ENCODE data around the gene PPP1R12B. TPM values are rescaled to one million over a fixed set of nuclear protein-coding genes. Genes with fewer than 3 reads are reported as not detected.

The PPP1R12B gene
- total RNA-seq, 1 experiment from 2014 or later = 17.0 TPM

- POLR2A ChIA-PET (ENCODE audit: low non-redundant PET) = interaction anchor here (0.6 kb wide), 1 partner anchor 13 kb away, joined by 3 read pairs; no protein-coding TSS in a partner anchor
- no peak for DNase-seq (ENCODE audit: low spot score)
- no TSS peak for BruUV-seq (replicated peaks)
- CTCF ChIA-PET = interaction anchor here (0.7 kb wide), 1 partner anchor 7 kb away, joined by 3 read pairs; no protein-coding TSS in a partner anchor
- no peak overlapping the region for H3K27ac ChIP-seq (ENCODE audit: low read depth, low read length, poor library complexity, severe bottlenecking)
- H3K36me3 ChIP-seq (ENCODE audit: insufficient read depth, low read length, poor library complexity, severe bottlenecking) = no peaks in the 10 kb centered on the region
- intact Hi-C loops (cut with micrococcal nuclease; ENCODE audit: unreplicated experiment) = no loop called here
- no peaks in the 10 kb centered on the region for H3K27me3 ChIP-seq (replicated peaks; ENCODE audit: insufficient read depth, low read depth, low read length, poor library complexity)
- H3K4me3 ChIP-seq (ENCODE audit: low read depth, low read length, poor library complexity, severe bottlenecking) = no peak overlapping the region
- no peaks in the 10 kb centered on the region for H3K9me3 ChIP-seq (ENCODE audit: low read depth, low read length, poor library complexity, severe bottlenecking)
- TF ChIP-seq EZH2 (IDR thresholded peaks at IDR 0.05; ENCODE audit: borderline replicate concordance, low read depth, low read length, poor library complexity, severe bottlenecking) = no peak
- no peak for TF ChIP-seq CTCF (conservative IDR thresholded peaks at IDR 0.05; ENCODE audit: low read depth, low read length)
- H3K4me1 ChIP-seq (ENCODE audit: insufficient read depth, low read length, poor library complexity, severe bottlenecking) = peaks cover 11% of the 10 kb centered on the region
Measured at GRCh38 chr1:202590975-202591411, 242.5 kb downstream of the PPP1R12B start.

- H3K27ac ChIP-seq (ENCODE audit: low read depth, low read length, poor library complexity, severe bottlenecking) = no peak overlapping the region
- no TSS peak for BruUV-seq (replicated peaks)
- no peak for DNase-seq (ENCODE audit: low spot score)
- H3K36me3 ChIP-seq (ENCODE audit: insufficient read depth, low read length, poor library complexity, severe bottlenecking) = no peaks in the 10 kb centered on the region
- CTCF ChIA-PET = no interaction called here
- no peak overlapping the region for H3K4me3 ChIP-seq (ENCODE audit: low read depth, low read length, poor library complexity, severe bottlenecking)
- H3K27me3 ChIP-seq (replicated peaks; ENCODE audit: insufficient read depth, low read depth, low read length, poor library complexity) = no peaks in the 10 kb centered on the region
- no peaks in the 10 kb centered on the region for H3K9me3 ChIP-seq (ENCODE audit: low read depth, low read length, poor library complexity, severe bottlenecking)
- peaks cover 6% of the 10 kb centered on the region for H3K4me1 ChIP-seq (ENCODE audit: insufficient read depth, low read length, poor library complexity, severe bottlenecking)
- TF ChIP-seq EZH2 (IDR thresholded peaks at IDR 0.05; ENCODE audit: borderline replicate concordance, low read depth, low read length, poor library complexity, severe bottlenecking) = no peak
- TF ChIP-seq CTCF (conservative IDR thresholded peaks at IDR 0.05; ENCODE audit: low read depth, low read length) = no peak
- intact Hi-C loops (cut with micrococcal nuclease; ENCODE audit: unreplicated experiment) = no loop called here
- POLR2A ChIA-PET (ENCODE audit: low non-redundant PET) = no interaction called here
Measured at GRCh38 chr1:202591515-202591914, 243.0 kb downstream of the PPP1R12B start.

GRCh38 chr1:202592146-202592545 lies 243.6 kb downstream of the PPP1R12B start:
- H3K9me3 ChIP-seq (ENCODE audit: low read depth, low read length, poor library complexity, severe bottlenecking) = no peaks in the 10 kb centered on the region
- BruUV-seq (replicated peaks) = no TSS peak
- ChIA-PET POLR2A (ENCODE audit: low non-redundant PET) (no interaction called here), CTCF (no interaction called here)
- intact Hi-C loops (cut with micrococcal nuclease; ENCODE audit: unreplicated experiment) = no loop called here
- H3K36me3 ChIP-seq (ENCODE audit: insufficient read depth, low read length, poor library complexity, severe bottlenecking) = no peaks in the 10 kb centered on the region
- TF ChIP-seq CTCF (conservative IDR thresholded peaks at IDR 0.05; ENCODE audit: low read depth, low read length) (no peak), EZH2 (IDR thresholded peaks at IDR 0.05; ENCODE audit: borderline replicate concordance, low read depth, low read length, poor library complexity, severe bottlenecking) (no peak)
- no peak for DNase-seq (ENCODE audit: low spot score)
- H3K4me3 ChIP-seq (ENCODE audit: low read depth, low read length, poor library complexity, severe bottlenecking) = no peak overlapping the region
- H3K27me3 ChIP-seq (replicated peaks; ENCODE audit: insufficient read depth, low read depth, low read length, poor library complexity) = no peaks in the 10 kb centered on the region
- no peak overlapping the region for H3K27ac ChIP-seq (ENCODE audit: low read depth, low read length, poor library complexity, severe bottlenecking)
- H3K4me1 ChIP-seq (ENCODE audit: insufficient read depth, low read length, poor library complexity, severe bottlenecking) = no peaks in the 10 kb centered on the region

Data from A673 (cell line).